SK-N-SH (cell line): ENCODE results near the gene NBEAL1. TPM values are rescaled to one million over a fixed set of nuclear protein-coding genes. Genes with fewer than 3 reads are reported as not detected.
"Not testable (repeated sequence)": the region's sequence is repeated elsewhere in the genome, so short reads cannot be mapped to it uniquely, and the experiment has no call there.

Experiments
- CTCF ChIA-PET: fragments of 300-600, 350-600 bp; formaldehyde crosslinking; extraction: SDS; loops from one replicate; lab custom pipeline; 2021; lab: Yijun Ruan, JAX
- POLR2A ChIA-PET: fragments of 350-600 bp; sonication (Branson Sonifier 250); formaldehyde crosslinking; extraction: SDS; loops from one replicate; lab custom pipeline; 2020; ENCODE audit warnings: antibody characterized with exemption, inconsistent platforms; lab: Yijun Ruan, JAX
- DNase-seq: peaks from one replicate; pipeline ENCODE4 v3.0.0; 2012
- H2AFZ ChIP-seq: fragments of 200-600 bp; sonication (generic); 2 replicates; pipeline ENCODE4 v1.8.1; 2016; ENCODE audit warnings: antibody characterized with exemption, mild to moderate bottlenecking, low read depth
- H3F3A ChIP-seq: fragments of 200-600 bp; sonication (generic); replicated peaks from 2 replicates; pipeline ENCODE3; 2016; ENCODE audit warnings: antibody characterized with exemption, mild to moderate bottlenecking; ENCODE audit not compliant: insufficient read depth
- H3K27ac ChIP-seq, 2 experiments: fragments of 200-500 bp in 1 of 2; fragments of 200-600 bp in 1 of 2; sonication (Bioruptor generic) in 1 of 2; sonication (generic), shearing (Covaris generic) in 1 of 2; 2 replicates each; pipeline versions ENCODE4 v1.5.1 to v1.6.1; 2014 to 2016; ENCODE audit warnings: low read depth in 2 of 2, inconsistent platforms in 1 of 2, low read length in 1 of 2, mild to moderate bottlenecking in 1 of 2, mixed read lengths in 1 of 2
- H3K27me3 ChIP-seq: fragments of 200-600 bp; sonication (generic), shearing (Covaris generic); 2 replicates; pipeline ENCODE4 v1.6.1; 2016; ENCODE audit warnings: mixed run types; ENCODE audit not compliant: insufficient read depth
- H3K36me3 ChIP-seq, 2 experiments: fragments of 200-500 bp in 1 of 2; fragments of 200-600 bp in 1 of 2; sonication (Bioruptor generic) in 1 of 2; sonication (generic) in 1 of 2; replicated peaks in 1 of 2; 2 replicates each; pipeline versions ENCODE3 to v1.5.1; 2014 to 2016; ENCODE audit warnings: low read length in 1 of 2, mild to moderate bottlenecking in 1 of 2; ENCODE audit not compliant: insufficient read depth in 2 of 2, control insufficient read depth in 1 of 2
- H3K4me1 ChIP-seq, 2 experiments: fragments of 200-500 bp in 1 of 2; fragments of 200-600 bp in 1 of 2; sonication (Bioruptor generic) in 1 of 2; sonication (generic), shearing (Covaris generic) in 1 of 2; 2 replicates each; pipeline versions ENCODE4 v1.5.1 to v1.6.1; 2014 to 2016; ENCODE audit warnings: low read depth in 1 of 2, low read length in 1 of 2, mixed run types in 1 of 2; ENCODE audit not compliant: insufficient read depth in 2 of 2, control insufficient read depth in 1 of 2
- H3K4me2 ChIP-seq: fragments of 200-600 bp; sonication (generic), shearing (Covaris generic); 2 replicates; pipeline ENCODE4 v1.6.1; 2017; ENCODE audit warnings: mixed run types
- H3K4me3 ChIP-seq, 2 experiments: fragments of 200-500 bp in 1 of 2; fragments of 200-600 bp in 1 of 2; sonication (Bioruptor generic) in 1 of 2; sonication (generic), shearing (Covaris generic) in 1 of 2; 2 replicates each; pipeline versions ENCODE4 v1.5.1 to v1.8.1; 2014 to 2016; ENCODE audit warnings: low read depth in 2 of 2, inconsistent platforms in 1 of 2, low read length in 1 of 2, mild to moderate bottlenecking in 1 of 2, mixed read lengths in 1 of 2, moderate library complexity in 1 of 2
- H3K79me2 ChIP-seq: fragments of 200-600 bp; sonication (generic); 2 replicates; pipeline ENCODE4 v1.8.1; 2017; ENCODE audit warnings: mild to moderate bottlenecking; ENCODE audit not compliant: insufficient read depth
- H3K9ac ChIP-seq: fragments of 200-600 bp; sonication (generic); 2 replicates; pipeline ENCODE4 v1.6.1; 2017; ENCODE audit warnings: mixed run types
- H3K9me2 ChIP-seq: fragments of 200-600 bp; sonication (generic); 2 replicates; pipeline ENCODE4 v1.6.1; 2017; ENCODE audit warnings: mixed run types
- H3K9me3 ChIP-seq: fragments of 200-600 bp; sonication (generic); 2 replicates; pipeline ENCODE4 v1.6.1; 2017; ENCODE audit warnings: mixed run types, mild to moderate bottlenecking, moderate library complexity
- H4K20me1 ChIP-seq: fragments of 200-600 bp; sonication (generic); 2 replicates; pipeline ENCODE4 v1.6.1; 2017; ENCODE audit warnings: mild to moderate bottlenecking, mixed run types; ENCODE audit not compliant: insufficient read depth
- CTCF ChIP-seq: fragments of 200-600 bp; sonication (generic); IDR thresholded peaks from 2 replicates; pipeline ENCODE4 v1.6.1; 2017; ENCODE audit warnings: antibody characterized with exemption, mild to moderate bottlenecking, moderate library complexity
- ELF1 ChIP-seq: IDR thresholded peaks from 2 replicates; pipeline ENCODE4 v1.4.0; 2012
- EZH2phosphoT487 ChIP-seq: fragments of 200-600 bp; sonication (generic); IDR thresholded peaks from 2 replicates; pipeline ENCODE4 v1.6.1; 2017; ENCODE audit warnings: low read depth, mixed run types, mild to moderate bottlenecking, antibody characterized with exemption, moderate library complexity, borderline replicate concordance
- FOSL2 ChIP-seq: IDR thresholded peaks from 2 replicates; pipeline ENCODE4 v1.4.0; 2012; ENCODE audit warnings: low read depth, mild to moderate bottlenecking, moderate library complexity, borderline replicate concordance
- FOXJ3 ChIP-seq: sonication (generic); formaldehyde crosslinking; IDR thresholded peaks from 2 replicates; pipeline ENCODE4 v1.5.1; 2020; ENCODE audit warnings: mild to moderate bottlenecking, missing genetic modification reagents
- FOXM1 ChIP-seq: IDR thresholded peaks from 2 replicates; pipeline ENCODE4 v1.4.0; 2012; ENCODE audit warnings: low read depth, mild to moderate bottlenecking
- GABPA ChIP-seq: IDR thresholded peaks from 2 replicates; pipeline ENCODE4 v1.4.0; 2012; ENCODE audit warnings: low read depth, mild to moderate bottlenecking
- JUND ChIP-seq: IDR thresholded peaks from 2 replicates; pipeline ENCODE4 v1.4.0; 2012
- MAX ChIP-seq: IDR thresholded peaks from 2 replicates; pipeline ENCODE4 v1.4.0; 2012; ENCODE audit warnings: low read depth
- MEF2A ChIP-seq: IDR thresholded peaks from 2 replicates; pipeline ENCODE4 v1.4.0; 2012; ENCODE audit warnings: low read depth, borderline replicate concordance
- MXI1 ChIP-seq: IDR thresholded peaks from 2 replicates; pipeline ENCODE4 v1.6.1; 2012; ENCODE audit warnings: mild to moderate bottlenecking, low read depth, low read length, improper control_type of control experiment
- RAD21 ChIP-seq: IDR thresholded peaks from 2 replicates; pipeline ENCODE4 v1.6.1; 2012; ENCODE audit warnings: mild to moderate bottlenecking, low read length
- RCOR1 ChIP-seq: fragments of 150-350 bp; IDR thresholded peaks from 2 replicates; pipeline ENCODE4 v1.6.1; 2017; ENCODE audit warnings: antibody characterized with exemption, low read length
- REST ChIP-seq: IDR thresholded peaks from 2 replicates; pipeline ENCODE4 v1.6.1; 2012; ENCODE audit warnings: mild to moderate bottlenecking, low read depth, low read length, moderate library complexity
- RXRA ChIP-seq: IDR thresholded peaks from 2 replicates; pipeline ENCODE4 v1.4.0; 2012; ENCODE audit warnings: low read depth, mild to moderate bottlenecking, borderline replicate concordance
- SMC3 ChIP-seq: IDR thresholded peaks from 2 replicates; pipeline ENCODE4 v1.6.1; 2012; ENCODE audit warnings: low read depth, low read length, improper control_type of control experiment
- TCF12 ChIP-seq: IDR thresholded peaks from 2 replicates; pipeline ENCODE4 v1.4.0; 2012
- YY1 ChIP-seq: IDR thresholded peaks from 2 replicates; pipeline ENCODE4 v1.4.0; 2012; ENCODE audit warnings: low read depth, mild to moderate bottlenecking
- WGBS: methylation state at CpG from one replicate; pipeline ENCODE4 v1.1.6; 2017; ENCODE audit warnings: low lambda C conversion rate; 5-methylcytosine and 5-hydroxymethylcytosine counted together
- polyA plus RNA-seq, 3 experiments: library from polyadenylated mRNA; depleted of rRNA; stranded (reverse); fragments of >200 nt; gene quantifications; 2 replicates each; pipeline ENCODE4 v1.2.3, GENCODE V29; 2012
- TF ChIP-seq, protein P1 (sequence below): IDR thresholded peaks from 2 replicates; pipeline ENCODE4 v1.4.0; 2012; ENCODE audit warnings: low read depth, borderline replicate concordance
- TF ChIP-seq, protein P2 (sequence below): fragments of 150-350 bp; IDR thresholded peaks from 2 replicates; pipeline ENCODE4 v1.6.1; 2016; ENCODE audit warnings: mild to moderate bottlenecking, low read depth, low read length

NBEAL1 gene
- polyA plus RNA-seq, 1 of the 3 experiments (the other 2 are of a cell fraction): 3.3 TPM

DNA sequence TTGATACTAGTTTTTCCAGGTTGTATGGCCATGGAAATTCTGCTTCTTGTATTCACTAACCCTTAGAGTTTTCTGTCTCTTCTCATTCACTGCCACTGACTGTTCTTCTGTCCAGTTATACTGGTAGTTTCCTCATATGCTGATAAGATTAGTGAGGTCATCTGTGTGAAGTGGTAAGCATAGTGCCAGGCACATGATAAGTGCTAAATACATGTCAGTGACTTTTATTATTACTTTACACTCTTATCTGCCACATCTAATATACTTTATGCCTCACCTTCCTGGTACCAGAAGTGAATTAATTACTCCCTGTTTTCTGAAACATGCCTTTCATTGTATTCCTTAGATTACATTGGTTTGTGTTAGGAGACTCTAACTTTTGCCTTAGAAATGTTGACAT lies 91.3 kb downstream of the NBEAL1 start:
- no peaks in the 10 kb centered on the region for H3K27me3 ChIP-seq
- H3K36me3 ChIP-seq: peaks cover 4 to 77% of the 10 kb centered on the region in 2 experiments
- no peaks in the 10 kb centered on the region for H4K20me1 ChIP-seq
- H3K9me3 ChIP-seq: peaks cover 12% of the 10 kb centered on the region; the same call in 1 of the 2 replicates
- TF ChIP-seq RAD21 (no peak), REST (no peak), FOSL2 (no peak), RXRA (no peak), MAX (no peak), JUND (no peak), MXI1 (no peak), ELF1 (no peak), SMC3 (no peak), TCF12 (no peak), GABPA (no peak), RCOR1 (no peak), FOXJ3 (CRISPR knock-in tag) (no peak), YY1 (no peak), MEF2A (no peak), CTCF (no peak), EZH2phosphoT487 (no peak), FOXM1 (no peak)
- TF ChIP-seq, protein P1, sequence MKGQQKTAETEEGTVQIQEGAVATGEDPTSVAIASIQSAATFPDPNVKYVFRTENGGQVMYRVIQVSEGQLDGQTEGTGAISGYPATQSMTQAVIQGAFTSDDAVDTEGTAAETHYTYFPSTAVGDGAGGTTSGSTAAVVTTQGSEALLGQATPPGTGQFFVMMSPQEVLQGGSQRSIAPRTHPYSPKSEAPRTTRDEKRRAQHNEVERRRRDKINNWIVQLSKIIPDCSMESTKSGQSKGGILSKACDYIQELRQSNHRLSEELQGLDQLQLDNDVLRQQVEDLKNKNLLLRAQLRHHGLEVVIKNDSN: no peak
- TF ChIP-seq, protein P2, sequence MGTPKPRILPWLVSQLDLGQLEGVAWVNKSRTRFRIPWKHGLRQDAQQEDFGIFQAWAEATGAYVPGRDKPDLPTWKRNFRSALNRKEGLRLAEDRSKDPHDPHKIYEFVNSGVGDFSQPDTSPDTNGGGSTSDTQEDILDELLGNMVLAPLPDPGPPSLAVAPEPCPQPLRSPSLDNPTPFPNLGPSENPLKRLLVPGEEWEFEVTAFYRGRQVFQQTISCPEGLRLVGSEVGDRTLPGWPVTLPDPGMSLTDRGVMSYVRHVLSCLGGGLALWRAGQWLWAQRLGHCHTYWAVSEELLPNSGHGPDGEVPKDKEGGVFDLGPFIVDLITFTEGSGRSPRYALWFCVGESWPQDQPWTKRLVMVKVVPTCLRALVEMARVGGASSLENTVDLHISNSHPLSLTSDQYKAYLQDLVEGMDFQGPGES: no peak
- H3F3A ChIP-seq: no peaks in the 10 kb centered on the region
- ChIA-PET POLR2A (no interaction called here), CTCF (no interaction called here)
- H3K4me3 ChIP-seq: no peak overlapping the region
- no peak overlapping the region for H3K4me2 ChIP-seq
- H3K9ac ChIP-seq: no peak overlapping the region
- H3K79me2 ChIP-seq: no peaks in the 10 kb centered on the region
- H2AFZ ChIP-seq: no peak overlapping the region
- no peak for DNase-seq
- H3K9me2 ChIP-seq: no peaks in the 10 kb centered on the region
- H3K27ac ChIP-seq: no peak overlapping the region
- H3K4me1 ChIP-seq: no peaks in the 10 kb centered on the region

DNA sequence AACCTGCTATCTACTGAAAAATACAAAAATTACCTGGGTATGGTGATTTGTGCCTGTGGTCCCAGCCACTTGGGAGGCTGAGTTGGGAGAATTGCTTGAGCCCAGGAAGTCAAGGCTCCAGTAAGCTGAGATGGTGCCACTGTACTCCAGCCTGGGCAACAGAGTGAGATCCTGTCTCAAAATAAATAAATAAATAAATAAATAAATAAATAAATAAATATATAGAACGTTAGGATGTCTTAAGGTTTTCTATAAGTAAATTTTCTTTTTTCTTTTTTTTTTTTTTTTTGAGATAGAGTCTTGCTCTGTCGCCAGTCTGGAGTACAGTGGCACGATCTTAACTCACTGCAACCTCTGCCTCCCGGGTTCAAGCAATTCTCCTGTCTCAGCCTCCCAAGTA lies 95.8 kb downstream of the NBEAL1 start:
- H3K4me2 ChIP-seq, H3K4me1 ChIP-seq, H3K4me3 ChIP-seq, H3K9me3 ChIP-seq, H3K27ac ChIP-seq, H3K27me3 ChIP-seq, CTCF ChIA-PET, H3K79me2 ChIP-seq, H3K9ac ChIP-seq, H2AFZ ChIP-seq, H3F3A ChIP-seq, POLR2A ChIA-PET, DNase-seq, H4K20me1 ChIP-seq, H3K9me2 ChIP-seq: not testable (repeated sequence)
- H3K36me3 ChIP-seq: peaks cover 6 to 82% of the 10 kb centered on the region in 2 experiments
- WGBS: 67% methylated on average over 4 of the region's 4 CpGs
